Measurements from ENCODE around the gene UBE2L6.

UBE2L6 gene

GRCh38 chr11:57567515-57568329, at the start of gene UBE2L6:
UBE2L6 (minus strand) TSS chr11:57567672; CDS start chr11:57567611, 61 bp downstream.
- peak; percentile 60 for DNase-seq

GRCh38 chr11:57616595-57616994, 49.1 kb upstream of the UBE2L6 start:
- no peak for DNase-seq

GRCh38 chr11:57615308-57615707, 47.8 kb upstream of the UBE2L6 start:
- DNase-seq: no peak

- no peak for DNase-seq
Observed at GRCh38 chr11:57614234-57614772, 46.8 kb upstream of the UBE2L6 start.

- no peak for DNase-seq
Observed at GRCh38 chr11:57610170-57610569, 42.7 kb upstream of the UBE2L6 start.

- no peak for DNase-seq
Observed at GRCh38 chr11:57605028-57605420, 37.6 kb upstream of the UBE2L6 start.

- DNase-seq: no peak
Observed at GRCh38 chr11:57604296-57605027, 37.0 kb upstream of the UBE2L6 start.

GRCh38 chr11:57601297-57601696, 33.8 kb upstream of the UBE2L6 start:
- DNase-seq: no peak

GRCh38 chr11:57599381-57599780, 31.9 kb upstream of the UBE2L6 start:
- no peak for DNase-seq

- DNase-seq: no peak
Observed at GRCh38 chr11:57598831-57599155, 31.3 kb upstream of the UBE2L6 start.

GRCh38 chr11:57597916-57598830, 30.7 kb upstream of the UBE2L6 start:
- DNase-seq: no peak

GRCh38 chr11:57597461-57597915, 30.0 kb upstream of the UBE2L6 start, which contains the start of gene SERPING1:
SERPING1 (plus strand) TSS chr11:57597685; CDS start chr11:57598271, 586 bp downstream.
- DNase-seq: no peak

- no peak for DNase-seq
Observed at GRCh38 chr11:57596266-57596885, 28.9 kb upstream of the UBE2L6 start.

- DNase-seq: no peak
Observed at GRCh38 chr11:57588046-57588710, 20.7 kb upstream of the UBE2L6 start.

- no peak for DNase-seq
Observed at GRCh38 chr11:57586711-57587245, 19.3 kb upstream of the UBE2L6 start.

GRCh38 chr11:57585301-57585700, 17.8 kb upstream of the UBE2L6 start:
- no peak for DNase-seq

GRCh38 chr11:57584341-57584740, 16.9 kb upstream of the UBE2L6 start:
- no peak for DNase-seq

- DNase-seq: no peak
Observed at GRCh38 chr11:57574061-57574460, 6.6 kb upstream of the UBE2L6 start.

GRCh38 chr11:57571606-57572005, 4.1 kb upstream of the UBE2L6 start:
- no peak for DNase-seq

GRCh38 chr11:57568330-57568766, 876 bp upstream of the UBE2L6 start:
- DNase-seq: no peak

- no peak for DNase-seq
Observed at GRCh38 chr11:57566905-57567514, 462 bp downstream of the UBE2L6 start.

All from NCI-H510A (cell line).